BLaER1 treated with 17β-estradiol and CSF1 and Interleukin-3, amounts not matched to agents 10 nM and 100 nM (cell line): ENCODE results near the gene TMEM61.
"Not testable (repeated sequence)": the region's sequence is repeated elsewhere in the genome, so short reads cannot be mapped to it uniquely, and the experiment has no call there.

Source experiments
- H3K27ac ChIP-seq, 11 experiments: shearing (Covaris generic); formaldehyde crosslinking; 2 replicates each; pipeline ENCODE4 v1.8.1; 2022
- H3K27me3 ChIP-seq, 11 experiments: shearing (Covaris generic); formaldehyde crosslinking; 2 replicates each; pipeline ENCODE4 v1.8.1; 2022
- H3K36me3 ChIP-seq, 11 experiments: shearing (Covaris generic); formaldehyde crosslinking; 2 replicates each; pipeline ENCODE4 v1.8.1; 2022
- H3K4me1 ChIP-seq, 10 experiments: shearing (Covaris generic); formaldehyde crosslinking; 2 replicates each; pipeline ENCODE4 v1.8.1; 2022
- H3K4me2 ChIP-seq, 11 experiments: shearing (Covaris generic); formaldehyde crosslinking; 2 replicates each; pipeline ENCODE4 v1.8.1; 2022
- H3K4me3 ChIP-seq, 10 experiments: shearing (Covaris generic); formaldehyde crosslinking; 2 replicates each; pipeline ENCODE4 v1.8.1; 2022
- H3K9ac ChIP-seq, 11 experiments: shearing (Covaris generic); formaldehyde crosslinking; 2 replicates each; pipeline ENCODE4 v1.8.1; 2022
- H3K9me3 ChIP-seq, 11 experiments: shearing (Covaris generic); formaldehyde crosslinking; replicated peaks in 1 of 11; 2 replicates each; pipeline ENCODE4 v1.8.1; 2022
- H4K20me1 ChIP-seq, 11 experiments: shearing (Covaris generic); formaldehyde crosslinking; 2 replicates each; pipeline ENCODE4 v1.8.1; 2022
- Cebpa-rat ChIP-seq, 11 experiments: shearing (Covaris generic); IDR thresholded peaks; 2 replicates each; pipeline ENCODE4 v1.8.1; 2022

The TMEM61 gene

DNA sequence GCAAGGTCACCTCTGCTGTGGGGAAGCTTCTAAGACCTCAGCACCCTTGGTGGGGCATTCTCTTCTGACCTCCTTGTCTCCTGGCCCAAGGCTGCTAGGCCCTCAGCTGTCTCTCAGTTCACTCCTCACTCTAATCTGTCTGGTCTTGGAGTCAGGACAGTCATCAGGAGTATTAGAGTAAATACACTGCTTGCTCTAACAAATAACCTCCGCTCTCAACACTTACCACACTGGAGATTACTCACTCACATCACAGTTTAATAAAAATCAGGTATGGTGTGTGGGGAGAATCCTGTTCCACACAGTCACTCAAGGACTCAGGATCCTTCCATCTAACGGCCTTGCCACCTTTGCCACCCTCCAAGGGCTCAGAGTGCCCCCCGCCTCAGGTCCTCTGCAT is 26.6 kb upstream of the TMEM61 start:
- no peak overlapping the region for H3K9ac ChIP-seq
- peaks cover 0 to 25% (median 13%) of the 10 kb centered on the region in 10 experiments; a peak in 14 of 20 replicates for H3K4me1 ChIP-seq
- no peak for TF ChIP-seq Cebpa-rat (IDR thresholded peaks at IDR 0.05)

GRCh38 chr1:54955359-54955758 is 25.1 kb upstream of the TMEM61 start:
- peaks cover 0 to 12% (median 6%) of the 10 kb centered on the region in 10 experiments; a peak in 9 of 20 replicates for H3K4me1 ChIP-seq
- no peak overlapping the region for H3K27ac ChIP-seq
- no peak for TF ChIP-seq Cebpa-rat (IDR thresholded peaks at IDR 0.05)
- no peak overlapping the region for H3K4me3 ChIP-seq
- H4K20me1 ChIP-seq, result no peaks in the 10 kb centered on the region
- H3K27me3 ChIP-seq, result no peaks in the 10 kb centered on the region
- H3K9me3 ChIP-seq, result peaks cover 26 to 44% (median 34%) of the 10 kb centered on the region in 11 experiments
- H3K9ac ChIP-seq, result no peak overlapping the region
- no peak overlapping the region for H3K4me2 ChIP-seq
- H3K36me3 ChIP-seq, result no peaks in the 10 kb centered on the region; a peak in 1 of 22 replicates

More for the DNA sequence above, 26.6 kb upstream of the TMEM61 start:
- no peaks in the 10 kb centered on the region; a peak in 1 of 22 replicates for H3K36me3 ChIP-seq
- no peak overlapping the region for H3K27ac ChIP-seq
- no peak overlapping the region for H3K4me3 ChIP-seq
- H3K9me3 ChIP-seq, result peaks cover 12 to 31% (median 20%) of the 10 kb centered on the region in 11 experiments
- no peak overlapping the region for H3K4me2 ChIP-seq
- no peaks in the 10 kb centered on the region for H3K27me3 ChIP-seq
- no peaks in the 10 kb centered on the region for H4K20me1 ChIP-seq

DNA sequence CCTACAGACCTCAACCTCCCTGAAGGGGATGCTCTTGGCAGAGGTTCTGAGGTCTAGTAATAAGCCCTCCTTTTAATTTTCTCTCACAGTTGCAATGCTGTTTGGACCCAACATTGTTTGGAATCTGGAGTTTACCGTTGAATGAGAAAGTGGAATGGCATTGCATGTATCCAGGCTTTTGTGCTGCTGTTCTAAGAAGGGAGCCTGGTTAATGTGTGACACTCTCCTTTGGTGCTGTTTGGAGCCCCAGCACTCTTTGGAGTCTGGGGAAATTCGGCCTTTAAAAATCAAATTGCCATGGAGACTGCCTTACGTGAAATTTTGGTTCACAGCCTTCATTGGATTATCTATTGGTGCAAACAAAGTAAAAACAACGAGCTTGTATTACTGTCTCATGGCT is 23.7 kb upstream of the TMEM61 start:
- Histone ChIP-seq H3K9ac (no peak overlapping the region), H3K9me3 (peaks cover 26 to 48% (median 35%) of the 10 kb centered on the region in 11 experiments), H4K20me1 (no peaks in the 10 kb centered on the region), H3K4me1 (0 out of 20 replicates have a peak, but pooled peaks cover 0 to 5% (median 0%) of the 10 kb centered on the region in 10 experiments), H3K4me3 (no peak overlapping the region), H3K36me3 (no peaks in the 10 kb centered on the region; a peak in 1 of 22 replicates), H3K27ac (no peak overlapping the region), H3K4me2 (no peak overlapping the region), H3K27me3 (no peaks in the 10 kb centered on the region)
- TF ChIP-seq Cebpa-rat (IDR thresholded peaks at IDR 0.05), result no peak

- Histone ChIP-seq H3K4me3 (no peak overlapping the region), H3K9me3 (peaks cover 26 to 48% (median 35%) of the 10 kb centered on the region in 11 experiments), H3K9ac (no peak overlapping the region), H3K4me1 (0 out of 20 replicates have a peak, but pooled peaks cover 0 to 5% (median 0%) of the 10 kb centered on the region in 10 experiments), H3K36me3 (no peaks in the 10 kb centered on the region; a peak in 1 of 22 replicates), H3K4me2 (no peak overlapping the region), H3K27me3 (no peaks in the 10 kb centered on the region), H3K27ac (no peak overlapping the region), H4K20me1 (no peaks in the 10 kb centered on the region)
- no peak for TF ChIP-seq Cebpa-rat (IDR thresholded peaks at IDR 0.05)
Measured at GRCh38 chr1:54959241-54959640, 21.2 kb upstream of the TMEM61 start.

DNA sequence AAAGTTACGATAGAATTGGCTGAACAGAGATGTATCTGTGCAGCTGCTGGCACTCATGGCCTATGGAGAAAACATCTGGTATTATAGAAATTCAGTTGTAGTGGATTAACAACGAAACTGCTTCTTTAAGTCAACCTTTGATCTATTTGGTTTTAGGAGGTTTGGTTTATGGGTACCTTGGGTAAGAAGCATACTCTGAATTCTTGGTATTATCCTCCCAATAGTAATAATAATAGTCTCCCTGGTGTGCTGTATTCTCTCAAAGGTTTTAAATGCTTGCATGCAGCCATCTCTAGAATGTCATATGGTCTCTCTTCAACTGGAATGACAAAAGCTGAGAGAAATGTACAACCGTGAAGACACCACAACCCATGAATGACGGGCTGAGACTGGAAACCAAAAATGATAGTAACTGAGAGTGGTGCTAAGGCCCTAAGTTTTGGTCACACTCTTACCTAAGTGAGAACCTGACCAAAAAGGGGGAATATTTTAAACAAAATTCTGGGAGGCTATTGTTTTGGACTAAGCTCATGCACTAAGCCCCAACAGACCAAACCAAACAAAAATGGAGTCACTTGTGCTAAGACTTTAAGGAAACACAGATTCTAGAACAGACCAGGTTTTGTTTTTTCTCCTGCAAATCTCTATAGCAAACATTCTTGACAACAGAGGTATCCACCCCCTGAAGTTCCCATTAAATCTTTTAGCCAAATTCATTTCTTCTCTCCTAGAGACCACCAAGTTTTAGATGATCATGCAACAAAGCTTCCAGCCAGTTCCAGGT is 17.6 kb upstream of the TMEM61 start:
- no peaks in the 10 kb centered on the region; a peak in 1 of 22 replicates for H3K36me3 ChIP-seq
- no peak overlapping the region for H3K9ac ChIP-seq
- no peak overlapping the region for H3K27ac ChIP-seq
- TF ChIP-seq Cebpa-rat (IDR thresholded peaks at IDR 0.05), result no peak
- H3K27me3 ChIP-seq, result no peaks in the 10 kb centered on the region
- H4K20me1 ChIP-seq, result no peaks in the 10 kb centered on the region
- no peak overlapping the region for H3K4me3 ChIP-seq
- no peak overlapping the region for H3K4me2 ChIP-seq
- H3K9me3 ChIP-seq, result peaks cover 26 to 39% (median 34%) of the 10 kb centered on the region in 11 experiments
- peaks cover 20 to 34% (median 30%) of the 10 kb centered on the region in 10 experiments for H3K4me1 ChIP-seq

DNA sequence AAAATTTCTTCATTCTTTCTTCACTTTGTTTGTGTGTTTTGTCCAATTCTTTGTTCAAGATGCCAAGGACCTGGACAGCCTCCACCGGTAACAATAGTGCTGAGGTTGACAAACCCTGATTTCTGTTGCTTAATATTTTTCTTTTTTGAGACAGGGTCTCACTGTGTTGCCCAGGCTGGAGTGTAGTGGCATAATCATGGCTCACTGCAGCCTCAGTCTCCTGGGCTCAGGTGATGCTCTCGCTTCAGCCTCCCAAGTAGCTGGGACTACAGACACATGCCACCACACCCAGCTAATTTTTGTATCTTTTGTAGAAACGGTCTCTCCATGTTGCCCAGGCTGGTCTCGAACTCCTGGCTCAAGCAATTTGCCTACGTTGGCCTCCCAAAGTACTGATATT is 16.6 kb upstream of the TMEM61 start:
- not testable (repeated sequence) for H3K4me3 ChIP-seq, H3K27me3 ChIP-seq, H3K4me2 ChIP-seq, H3K36me3 ChIP-seq, H3K9ac ChIP-seq, H4K20me1 ChIP-seq
- Histone ChIP-seq H3K9me3 (peaks cover 17 to 30% (median 25%) of the 10 kb centered on the region in 11 experiments), H3K4me1 (peaks cover 20 to 37% (median 30%) of the 10 kb centered on the region in 10 experiments), H3K27ac (peak overlapping the region in 3 of 11 experiments; percentile 6 to 81 (median 28); a peak in 5 of 22 replicates)

DNA sequence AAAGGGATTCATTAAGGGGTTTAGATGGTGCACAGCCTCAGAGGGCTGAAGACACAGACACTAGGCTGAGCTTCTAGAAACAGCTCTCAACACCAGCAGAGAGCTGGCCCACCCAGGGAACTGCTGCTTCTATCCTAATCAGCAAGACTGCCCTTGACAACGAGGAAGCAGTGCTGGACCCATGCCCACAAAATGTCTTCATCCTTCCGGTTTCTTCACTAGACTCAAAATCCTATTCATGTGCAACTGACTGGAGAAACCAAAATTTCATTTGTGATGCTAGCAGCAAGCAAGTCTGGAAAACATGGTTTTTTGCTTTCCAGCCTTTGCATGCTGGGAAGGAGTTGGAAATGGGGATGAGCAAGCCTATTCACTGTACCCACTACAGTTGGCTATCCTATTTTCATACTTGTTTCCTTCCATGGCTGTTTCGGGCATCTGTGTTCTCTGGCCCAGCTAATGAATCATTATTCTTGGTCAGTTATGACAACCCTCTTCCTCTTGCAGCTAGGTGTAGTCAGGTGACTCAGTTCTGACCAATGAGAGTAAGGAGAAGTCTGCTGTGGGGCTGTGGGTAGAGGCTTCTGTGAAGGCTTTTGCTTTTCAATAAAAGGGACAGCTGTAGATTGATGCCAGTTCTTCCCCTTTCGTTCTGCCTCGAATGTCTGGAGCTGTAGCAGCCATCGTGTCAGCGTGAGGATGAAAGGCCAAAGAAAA is 14.6 kb upstream of the TMEM61 start:
- Histone ChIP-seq H3K9ac (peak overlapping the region in 9 of 11 experiments; percentile 54 to 68 (median 62); a peak in 17 of 22 replicates), H3K27me3 (no peaks in the 10 kb centered on the region), H3K27ac (peak overlapping the region in 10 of 11 experiments; percentile 57 to 84 (median 80); a peak in 20 of 22 replicates), H3K4me3 (peak overlapping the region in 3 of 10 experiments; percentile 13 to 45 (median 15); a peak in 3 of 20 replicates), H3K4me1 (peaks cover 20 to 39% (median 30%) of the 10 kb centered on the region in 10 experiments), H3K4me2 (peak overlapping the region; percentile 36 to 85 (median 70)), H3K36me3 (no peaks in the 10 kb centered on the region), H3K9me3 (peaks cover 0 to 12% (median 10%) of the 10 kb centered on the region in 11 experiments; a peak in 11 of 22 replicates), H4K20me1 (no peaks in the 10 kb centered on the region)
- peak in 7 of 11 experiments; percentile 13 to 79 (median 46); a peak in 8 of 22 replicates for TF ChIP-seq Cebpa-rat (IDR thresholded peaks at IDR 0.05)

- H3K4me2 ChIP-seq, result peak overlapping the region in 7 of 11 experiments; percentile 36 to 85 (median 81); a peak in 11 of 22 replicates
- H3K4me1 ChIP-seq, result peaks cover 20 to 49% (median 34%) of the 10 kb centered on the region in 10 experiments
- no peak overlapping the region; a peak in 1 of 20 replicates for H3K4me3 ChIP-seq
- TF ChIP-seq Cebpa-rat (IDR thresholded peaks at IDR 0.05), result no peak
- no peaks in the 10 kb centered on the region for H3K36me3 ChIP-seq
- H3K27me3 ChIP-seq, result no peaks in the 10 kb centered on the region
- no peak overlapping the region for H3K9ac ChIP-seq
- H3K9me3 ChIP-seq, result peaks cover 0 to 12% (median 9%) of the 10 kb centered on the region in 11 experiments; a peak in 9 of 22 replicates
- H3K27ac ChIP-seq, result peak overlapping the region in 8 of 11 experiments; percentile 78 to 84 (median 80); a peak in 14 of 22 replicates
- no peaks in the 10 kb centered on the region for H4K20me1 ChIP-seq
Measured at GRCh38 chr1:54967372-54967771, 13.1 kb upstream of the TMEM61 start.

DNA sequence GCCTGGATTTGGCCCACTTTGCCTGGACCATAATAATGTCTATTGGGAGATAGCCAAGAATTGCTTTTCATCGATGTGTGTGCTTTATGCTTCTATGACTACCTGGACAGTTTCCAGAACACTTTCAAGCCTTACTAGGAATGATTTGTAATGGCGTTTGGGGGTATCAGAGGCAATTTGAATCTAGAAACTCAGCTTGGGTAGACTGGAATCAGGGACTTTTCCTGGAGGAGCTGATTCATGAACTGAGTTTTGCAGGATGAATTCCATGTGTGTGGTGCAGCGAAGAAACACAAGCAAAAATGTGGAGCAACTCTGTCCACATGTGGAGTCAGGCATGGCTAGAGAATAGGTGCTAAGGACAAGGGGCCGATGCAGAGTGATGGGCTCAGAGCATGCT is 11.9 kb upstream of the TMEM61 start:
- TF ChIP-seq Cebpa-rat (IDR thresholded peaks at IDR 0.05), result no peak
- H3K27ac ChIP-seq, result no peak overlapping the region
- no peak overlapping the region for H3K9ac ChIP-seq
- no peak overlapping the region for H3K4me2 ChIP-seq
- no peaks in the 10 kb centered on the region for H3K27me3 ChIP-seq
- H3K9me3 ChIP-seq, result peaks cover 0 to 12% (median 9%) of the 10 kb centered on the region in 11 experiments; a peak in 9 of 22 replicates
- H3K4me3 ChIP-seq, result no peak overlapping the region
- no peaks in the 10 kb centered on the region for H4K20me1 ChIP-seq
- no peaks in the 10 kb centered on the region for H3K36me3 ChIP-seq
- peaks cover 20 to 49% (median 34%) of the 10 kb centered on the region in 10 experiments for H3K4me1 ChIP-seq
